Measurements from ENCODE around the gene CAMSAP2. TPM values are rescaled to one million over a fixed set of nuclear protein-coding genes. Genes with fewer than 3 reads are reported as not detected.

Gene CAMSAP2
- total and polyA plus RNA-seq, 10 of the 15 experiments (the other 5 are each of a cell fraction or from before 2014, with no cell fraction given): 3.9 to 19.8 (median 8.0) TPM

GRCh38 chr1:200708161-200708560 is 30.5 kb upstream of the CAMSAP2 start:
- RAD21 ChIA-PET (ENCODE audit: unreplicated experiment): no interaction called here
- H3K27me3 ChIP-seq (replicated peaks in 1 of 2; ENCODE audit: control insufficient read depth in 2 of 2, insufficient read depth in 2 of 2, low read length in 1 of 2): no peaks in the 10 kb centered on the region
- SMC1A ChIA-PET (ENCODE audit: uncharacterized antibody, unreplicated experiment): interaction anchor here (1.7 kb wide), 1 partner anchor 30 kb away, joined by 4 read pairs; no protein-coding TSS in a partner anchor
- no peak overlapping the region for H2AFZ ChIP-seq (ENCODE audit: control insufficient read depth, low read depth, low read length)
- no peaks in the 10 kb centered on the region for H3K4me1 ChIP-seq (ENCODE audit: control insufficient read depth, insufficient read depth, low read length)
- H3K27ac ChIP-seq (ENCODE audit: control insufficient read depth, insufficient read depth): no peak overlapping the region
- POLR2A ChIA-PET: no interaction called here
- H3K4me2 ChIP-seq (ENCODE audit: control insufficient read depth, insufficient read depth): no peak overlapping the region
- no peak for TF ChIP-seq TCF7 (IDR thresholded peaks at IDR 0.05; ENCODE audit: borderline replicate concordance)
- no peak for TF ChIP-seq CBX3 (IDR thresholded peaks at IDR 0.05; ENCODE audit: borderline replicate concordance, low read depth)
- TF ChIP-seq MAX (IDR thresholded peaks at IDR 0.05; ENCODE audit: low read depth, low read length): no peak
- TF ChIP-seq, protein P1, sequence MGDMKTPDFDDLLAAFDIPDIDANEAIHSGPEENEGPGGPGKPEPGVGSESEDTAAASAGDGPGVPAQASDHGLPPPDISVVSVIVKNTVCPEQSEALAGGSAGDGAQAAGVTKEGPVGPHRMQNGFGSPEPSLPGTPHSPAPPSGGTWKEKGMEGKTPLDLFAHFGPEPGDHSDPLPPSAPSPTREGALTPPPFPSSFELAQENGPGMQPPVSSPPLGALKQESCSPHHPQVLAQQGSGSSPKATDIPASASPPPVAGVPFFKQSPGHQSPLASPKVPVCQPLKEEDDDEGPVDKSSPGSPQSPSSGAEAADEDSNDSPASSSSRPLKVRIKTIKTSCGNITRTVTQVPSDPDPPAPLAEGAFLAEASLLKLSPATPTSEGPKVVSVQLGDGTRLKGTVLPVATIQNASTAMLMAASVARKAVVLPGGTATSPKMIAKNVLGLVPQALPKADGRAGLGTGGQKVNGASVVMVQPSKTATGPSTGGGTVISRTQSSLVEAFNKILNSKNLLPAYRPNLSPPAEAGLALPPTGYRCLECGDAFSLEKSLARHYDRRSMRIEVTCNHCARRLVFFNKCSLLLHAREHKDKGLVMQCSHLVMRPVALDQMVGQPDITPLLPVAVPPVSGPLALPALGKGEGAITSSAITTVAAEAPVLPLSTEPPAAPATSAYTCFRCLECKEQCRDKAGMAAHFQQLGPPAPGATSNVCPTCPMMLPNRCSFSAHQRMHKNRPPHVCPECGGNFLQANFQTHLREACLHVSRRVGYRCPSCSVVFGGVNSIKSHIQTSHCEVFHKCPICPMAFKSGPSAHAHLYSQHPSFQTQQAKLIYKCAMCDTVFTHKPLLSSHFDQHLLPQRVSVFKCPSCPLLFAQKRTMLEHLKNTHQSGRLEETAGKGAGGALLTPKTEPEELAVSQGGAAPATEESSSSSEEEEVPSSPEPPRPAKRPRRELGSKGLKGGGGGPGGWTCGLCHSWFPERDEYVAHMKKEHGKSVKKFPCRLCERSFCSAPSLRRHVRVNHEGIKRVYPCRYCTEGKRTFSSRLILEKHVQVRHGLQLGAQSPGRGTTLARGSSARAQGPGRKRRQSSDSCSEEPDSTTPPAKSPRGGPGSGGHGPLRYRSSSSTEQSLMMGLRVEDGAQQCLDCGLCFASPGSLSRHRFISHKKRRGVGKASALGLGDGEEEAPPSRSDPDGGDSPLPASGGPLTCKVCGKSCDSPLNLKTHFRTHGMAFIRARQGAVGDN (IDR thresholded peaks at IDR 0.05): no peak
- TF ChIP-seq NRF1 (conservative IDR thresholded peaks at IDR 0.05; ENCODE audit: low read depth, low read length): no peak
- no peak for TF ChIP-seq NR2F1 (conservative IDR thresholded peaks at IDR 0.05)
- no peak for TF ChIP-seq FOXM1 (IDR thresholded peaks at IDR 0.05; ENCODE audit: low read depth, low read length)
- H3K4me3 ChIP-seq: no peak overlapping the region
- FAIRE-seq (no peak), DNase-seq (ENCODE audit: low read depth, low spot score) (no peak), ATAC-seq (no peak)
- no peaks in the 10 kb centered on the region for H3K79me2 ChIP-seq (ENCODE audit: control insufficient read depth, insufficient read depth, low read length)
- H3K9me3 ChIP-seq (replicated peaks; ENCODE audit: control insufficient read depth, insufficient read depth, low read length): no peaks in the 10 kb centered on the region
- H3K9ac ChIP-seq (ENCODE audit: control insufficient read depth, insufficient read depth, low read length): no peak overlapping the region
- BruUV-seq (replicated peaks): no TSS peak
- H3K36me3 ChIP-seq (ENCODE audit: control insufficient read depth in 2 of 2, insufficient read depth in 2 of 2, low read length in 1 of 2): no peaks in the 10 kb centered on the region
- in situ Hi-C loops (cut with MboI) (no loop called here), intact Hi-C loops (cut with micrococcal nuclease; ENCODE audit: unreplicated experiment) (no loop called here)
- CTCF ChIA-PET: no interaction called here
- H4K20me1 ChIP-seq (ENCODE audit: control insufficient read depth, insufficient read depth): no peaks in the 10 kb centered on the region

Measured in GM12878 (cell line).